ENCODE data around the gene RBBP8NL. TPM values are rescaled to one million over a fixed set of nuclear protein-coding genes. Genes with fewer than 3 reads are reported as not detected.

RBBP8NL gene
- total RNA-seq, 8 experiments from 2014 or later, result 0.05 to 0.24 (median 0.17) TPM; not detected in 4

- 68 to 100% (median 100%) methylated on average over 1 to 10 of the region's 27 CpGs; no CpG with 5 or more reads in 5 of the 10 experiments for WGBS, 10 experiments
- in situ Hi-C loops (cut with MboI; ENCODE audit: low pct_unique_long_range_greater_than_20kb in 2 of 9, low sequenced_read_pairs in 9 of 9, unreplicated experiment in 9 of 9), result loop anchor here in 2 of 9 experiments (25.0 kb wide), 2 partner anchors 108 to 208 kb away; partner anchors contain the start of gene MTG2 (in 1 of the 2)
- no peak overlapping the region for H3K27ac ChIP-seq
These were observed 31.8 kb downstream of the RBBP8NL start for GRCh38 chr20:62395311-62396242.

DNA sequence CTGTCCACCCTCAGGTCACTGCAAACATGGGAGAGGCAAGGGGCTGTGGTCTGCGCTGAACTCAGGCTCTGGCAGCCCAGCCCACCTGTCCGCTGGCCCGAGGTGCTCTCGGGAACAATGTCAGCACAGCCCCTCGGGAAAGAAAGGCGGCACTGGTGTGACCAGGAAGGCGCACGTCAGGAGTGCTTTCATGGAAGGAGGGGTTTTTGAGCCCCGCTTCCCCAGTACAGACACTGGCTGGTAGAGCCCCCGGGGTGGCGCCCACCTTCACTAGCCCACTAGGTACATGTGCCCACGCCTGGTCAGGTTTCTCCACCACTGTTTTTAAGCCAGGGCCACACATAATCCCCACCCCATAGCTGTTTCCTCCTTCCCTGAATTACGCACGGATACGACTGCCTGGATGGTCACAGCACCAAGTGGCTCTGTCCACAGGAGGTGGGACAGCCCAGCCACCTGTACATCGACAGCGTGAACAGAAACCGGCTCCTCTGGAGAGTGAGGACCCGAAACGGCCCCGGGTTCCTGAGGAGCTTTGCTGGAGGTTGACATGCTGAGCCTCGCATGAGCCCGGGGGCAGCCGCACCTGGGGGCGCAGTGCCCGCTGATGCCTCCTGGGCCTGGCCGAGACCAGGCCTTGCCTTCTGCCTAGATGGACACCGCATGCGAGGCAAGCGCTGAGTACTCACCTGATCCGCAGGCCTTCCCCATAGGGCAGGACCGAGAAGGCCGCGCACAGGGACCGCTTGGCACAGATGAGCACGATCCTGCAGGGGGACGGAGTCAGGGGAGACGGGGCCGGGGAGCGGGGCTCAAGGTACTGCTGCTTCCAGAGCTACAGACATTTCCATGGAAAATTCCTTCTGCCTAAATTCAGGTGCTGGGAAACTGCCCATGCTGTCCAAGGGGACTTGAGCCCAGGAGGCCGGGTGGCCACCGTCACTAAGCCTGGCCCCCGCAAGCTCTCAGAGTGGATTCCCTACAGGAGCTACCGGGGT lies 32.8 kb downstream of the RBBP8NL start:
- H3K4me1 ChIP-seq (replicated peaks in 1 of 2), result no peaks in the 10 kb centered on the region
- H3K27ac ChIP-seq, result no peak overlapping the region
- no peak overlapping the region for H3K4me3 ChIP-seq
- in situ Hi-C loops (cut with MboI; ENCODE audit: low pct_unique_long_range_greater_than_20kb in 2 of 9, low sequenced_read_pairs in 9 of 9, unreplicated experiment in 9 of 9), result loop anchor here in 2 of 9 experiments (25.0 kb wide), 2 partner anchors 107 to 207 kb away; partner anchors contain the start of gene MTG2 (in 1 of the 2)
- ATAC-seq (replicated peaks in 6 of 8), result peak in 1 of 8 experiments; percentile 5
- 76 to 100% (median 92%) methylated on average over 1 to 10 of the region's 44 CpGs; no CpG with 5 or more reads in 4 of the 10 experiments for WGBS, 10 experiments

More at GRCh38 chr20:62395311-62396242, 31.8 kb downstream of the RBBP8NL start:
- H3K4me1 ChIP-seq (replicated peaks in 1 of 2), result no peaks in the 10 kb centered on the region
- no peak overlapping the region for H3K4me3 ChIP-seq
- no peak for ATAC-seq (replicated peaks in 6 of 8)

DNA sequence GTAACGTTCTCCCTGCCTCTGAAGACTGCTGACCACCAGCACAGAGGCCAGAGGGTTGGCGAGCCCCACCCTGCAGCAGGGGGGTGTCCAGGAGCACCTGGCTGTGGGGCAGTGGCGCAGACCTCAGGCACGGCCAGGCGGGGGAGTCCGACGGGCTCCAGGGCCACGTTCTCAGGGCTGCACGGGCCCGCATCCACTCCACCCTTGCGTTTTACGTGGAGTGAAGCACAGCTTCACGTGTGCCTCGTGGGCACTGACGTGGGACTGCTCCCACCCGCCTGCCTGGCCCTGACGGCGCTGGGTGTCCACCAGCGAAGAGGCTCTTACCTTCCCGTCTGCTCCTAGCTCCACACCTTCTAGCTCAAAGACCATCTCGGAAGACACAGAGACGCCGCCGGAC lies 33.5 kb downstream of the RBBP8NL start:
- ATAC-seq (replicated peaks in 6 of 8), result peak in 1 of 8 experiments; percentile 5
- H3K27ac ChIP-seq, result no peak overlapping the region
- no peak overlapping the region for H3K4me3 ChIP-seq
- no peaks in the 10 kb centered on the region for H3K4me1 ChIP-seq (replicated peaks in 1 of 2)
- in situ Hi-C loops (cut with MboI; ENCODE audit: low pct_unique_long_range_greater_than_20kb in 2 of 9, low sequenced_read_pairs in 9 of 9, unreplicated experiment in 9 of 9), result loop anchor here in 2 of 9 experiments (25.0 kb wide), 2 partner anchors 107 to 207 kb away; partner anchors contain the start of gene MTG2 (in 1 of the 2)
- WGBS, 10 experiments, result 100% methylated on average over 1 of the region's 24 CpGs; no CpG with 5 or more reads in 7 of the 10 experiments

DNA sequence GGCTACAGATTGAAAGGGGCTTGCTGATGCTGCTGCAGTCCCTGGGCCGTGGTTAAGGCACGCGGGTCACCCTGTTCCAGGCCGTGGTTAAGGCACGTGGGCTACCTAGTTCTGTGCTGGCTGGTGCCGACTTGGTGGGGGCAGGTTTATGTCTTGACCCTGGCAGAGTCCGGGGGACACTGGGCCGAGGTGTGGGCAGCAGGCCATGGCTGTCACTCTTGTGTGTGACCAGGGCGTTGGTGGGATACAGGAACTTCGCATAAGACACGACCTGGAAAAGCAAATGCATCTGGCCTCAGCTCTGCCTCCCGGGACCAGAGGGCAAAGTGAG lies 34.0 kb downstream of the RBBP8NL start:
- no peak overlapping the region for H3K27ac ChIP-seq
- H3K4me1 ChIP-seq (replicated peaks in 1 of 2), result peaks cover 0 to 2% of the 10 kb centered on the region in 2 donors
- peak in 3 of 8 experiments; percentile 6 to 12 (median 7) for ATAC-seq (replicated peaks in 6 of 8)
- H3K4me3 ChIP-seq, result no peak overlapping the region
- in situ Hi-C loops (cut with MboI; ENCODE audit: low pct_unique_long_range_greater_than_20kb in 2 of 9, low sequenced_read_pairs in 9 of 9, unreplicated experiment in 9 of 9), result loop anchor here in 2 of 9 experiments (25.0 kb wide), 2 partner anchors 106 to 206 kb away; partner anchors contain the start of gene MTG2 (in 1 of the 2)
- WGBS, 10 experiments, result 57 to 100% (median 90%) methylated on average over 1 to 12 of the region's 12 CpGs; no CpG with 5 or more reads in 5 of the 10 experiments

DNA sequence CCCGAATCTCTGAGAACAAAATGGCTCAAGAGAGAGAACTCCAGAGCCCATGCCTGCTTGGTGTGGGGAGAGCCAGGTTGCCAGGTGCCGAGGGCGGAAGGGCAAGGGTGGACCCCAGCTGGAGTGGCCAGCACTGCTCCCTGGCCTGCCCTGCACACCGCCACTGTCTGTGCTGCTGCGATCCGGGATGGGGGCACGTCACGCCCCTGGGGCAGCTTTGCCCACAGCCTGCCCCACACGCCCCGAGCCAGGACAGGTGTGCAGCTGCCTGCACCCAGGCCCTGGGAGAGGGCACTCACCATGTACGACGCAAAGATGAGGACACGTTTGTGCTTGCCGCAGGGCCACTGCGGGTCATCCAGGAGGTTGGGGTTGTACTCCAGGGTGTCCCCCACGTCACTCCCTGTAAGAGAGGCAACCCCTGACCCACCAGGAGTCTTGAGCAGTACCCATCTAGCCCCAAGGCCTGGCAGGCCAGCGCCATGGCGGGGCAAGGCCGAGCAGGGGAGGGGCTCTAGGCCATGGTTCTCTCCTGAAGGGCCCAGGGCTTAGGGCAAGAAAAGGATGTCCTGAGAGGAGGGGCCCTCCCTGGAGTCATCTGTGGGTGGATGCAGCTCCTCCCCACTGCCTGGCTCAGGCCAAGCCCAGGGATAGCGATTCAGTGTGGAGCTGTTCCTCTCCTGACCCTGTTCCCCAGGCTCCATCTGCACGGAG lies 34.6 kb downstream of the RBBP8NL start:
- in situ Hi-C loops (cut with MboI; ENCODE audit: low pct_unique_long_range_greater_than_20kb in 2 of 9, low sequenced_read_pairs in 9 of 9, unreplicated experiment in 9 of 9), result loop anchor here in 2 of 9 experiments (25.0 kb wide), 2 partner anchors 105 to 205 kb away; partner anchors contain the start of gene MTG2 (in 1 of the 2)

GRCh38 chr20:62392077-62392418 lies 35.3 kb downstream of the RBBP8NL start:
- Histone ChIP-seq H3K4me3 (no peak overlapping the region), H3K27ac (no peak overlapping the region), H3K4me1 (replicated peaks in 1 of 2) (peaks cover 4 to 9% of the 10 kb centered on the region in 2 donors)
- ATAC-seq (replicated peaks in 6 of 8), result no peak
- in situ Hi-C loops (cut with MboI; ENCODE audit: low pct_unique_long_range_greater_than_20kb in 2 of 9, low sequenced_read_pairs in 9 of 9, unreplicated experiment in 9 of 9), result loop anchor here in 2 of 9 experiments (25.0 kb wide), 2 partner anchors 105 to 205 kb away; partner anchors contain the start of gene MTG2 (in 1 of the 2)
- WGBS, 10 experiments, result 78% methylated on average over 2 of the region's 10 CpGs; no CpG with 5 or more reads in 9 of the 10 experiments

More for the DNA sequence above, 34.6 kb downstream of the RBBP8NL start:
- Histone ChIP-seq H3K4me3 (no peak overlapping the region), H3K27ac (no peak overlapping the region), H3K4me1 (replicated peaks in 1 of 2) (peaks cover 3 to 7% of the 10 kb centered on the region in 2 donors)
- ATAC-seq (replicated peaks in 6 of 8), result peak; percentile 5 to 69 (median 19)
- WGBS, 10 experiments, result 0 to 96% (median 89%) methylated on average over 1 to 8 of the region's 21 CpGs; no CpG with 5 or more reads in 5 of the 10 experiments

- whole genome bisulfite sequencing, 10 experiments, result 87 to 96% (median 89%) methylated on average over 3 to 9 of the region's 44 CpGs; no CpG with 5 or more reads in 7 of the 10 experiments
- H3K4me1 ChIP-seq (replicated peaks in 1 of 2), result peaks cover 4 to 9% of the 10 kb centered on the region in 2 donors
- ATAC-seq (replicated peaks in 6 of 8), result no peak
- in situ Hi-C loops (cut with MboI; ENCODE audit: low pct_unique_long_range_greater_than_20kb in 2 of 9, low sequenced_read_pairs in 9 of 9, unreplicated experiment in 9 of 9), result loop anchor here in 2 of 9 experiments (25.0 kb wide), 2 partner anchors 104 to 204 kb away; partner anchors contain the start of gene MTG2 (in 1 of the 2)
- H3K4me3 ChIP-seq, result no peak overlapping the region
- H3K27ac ChIP-seq, result no peak overlapping the region
These were observed 35.9 kb downstream of the RBBP8NL start for GRCh38 chr20:62391165-62392076.

GRCh38 chr20:62390317-62391164 lies 36.8 kb downstream of the RBBP8NL start:
- in situ Hi-C loops (cut with MboI; ENCODE audit: low pct_unique_long_range_greater_than_20kb in 2 of 9, low sequenced_read_pairs in 9 of 9, unreplicated experiment in 9 of 9), result loop anchor here in 2 of 9 experiments (25.0 kb wide), 2 partner anchors 103 to 203 kb away; partner anchors contain the start of gene MTG2 (in 1 of the 2)
- H3K27ac ChIP-seq, result no peak overlapping the region
- ATAC-seq (replicated peaks in 6 of 8), result no peak
- peaks cover 4 to 10% of the 10 kb centered on the region in 2 donors for H3K4me1 ChIP-seq (replicated peaks in 1 of 2)
- 67 to 100% (median 86%) methylated on average over 2 to 22 of the region's 29 CpGs for WGBS, 10 experiments
- H3K4me3 ChIP-seq, result no peak overlapping the region

DNA sequence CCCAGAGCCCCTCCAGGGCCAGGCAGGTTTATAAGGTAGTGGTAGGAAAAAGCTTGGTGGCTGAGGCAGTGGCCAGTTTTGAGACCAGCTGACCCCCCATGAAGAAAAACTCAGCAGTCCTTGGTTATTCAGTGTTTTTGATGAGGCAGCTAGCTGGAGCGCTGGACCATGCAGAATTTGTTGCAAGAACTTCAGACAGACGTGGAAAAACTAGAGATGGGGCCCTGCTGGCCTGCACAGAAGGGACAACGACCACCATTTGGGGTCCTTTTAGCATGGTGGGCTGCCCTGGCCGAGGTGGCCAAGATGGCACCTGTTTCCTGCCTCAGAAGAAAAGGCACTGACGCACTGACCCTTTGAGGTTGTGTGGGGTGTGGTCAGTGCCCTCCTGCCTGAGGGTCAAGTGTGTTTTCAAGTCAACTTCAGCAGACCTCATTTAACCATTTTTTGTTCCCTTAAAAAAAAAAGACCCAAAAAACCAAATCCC lies 37.7 kb downstream of the RBBP8NL start:
- in situ Hi-C loops (cut with MboI; ENCODE audit: low pct_unique_long_range_greater_than_20kb in 2 of 9, low sequenced_read_pairs in 9 of 9, unreplicated experiment in 9 of 9), result loop anchor here in 3 of 9 experiments (10.0 to 25.0 kb wide), 3 partner anchors 85 to 202 kb away; partner anchors contain the start of genes ADRM1 (in 1 of the 3) and MTG2 (in 1 of the 3)

More for the DNA sequence above, 37.7 kb downstream of the RBBP8NL start:
- Histone ChIP-seq H3K4me1 (replicated peaks in 1 of 2) (peaks cover 9 to 15% of the 10 kb centered on the region in 2 donors), H3K27ac (no peak overlapping the region), H3K4me3 (no peak overlapping the region)
- WGBS, 10 experiments, result 49 to 100% (median 75%) methylated on average over 1 to 4 of the region's 5 CpGs; no CpG with 5 or more reads in 4 of the 10 experiments
- no peak for ATAC-seq (replicated peaks in 6 of 8)

Data from motor neuron (in vitro differentiated cells).